Measurements from ENCODE around the gene ACIN1. TPM values are rescaled to one million over a fixed set of nuclear protein-coding genes. Genes with fewer than 3 reads are reported as not detected.

ACIN1 gene
- total and polyA plus RNA-seq, 9 of the 15 experiments (the other 6 are each of a cell fraction or from before 2014, with no cell fraction given), result 5.0 to 196 (median 129) TPM

GRCh38 chr14:23085458-23085857 is 9.5 kb downstream of the ACIN1 start (continued):
- TF ChIP-seq HMGXB4 (CRISPR knock-in tag; IDR thresholded peaks at IDR 0.05) (no peak), ZNF224 (CRISPR knock-in tag; IDR thresholded peaks at IDR 0.05) (no peak), ZBED1 (IDR thresholded peaks at IDR 0.05) (no peak), PTTG1 (tag; IDR thresholded peaks at IDR 0.05; ENCODE audit: low read depth) (no peak), STAT5A (IDR thresholded peaks at IDR 0.05; ENCODE audit: borderline replicate concordance, low read length) (no peak), CEBPG (CRISPR knock-in tag; IDR thresholded peaks at IDR 0.05) (no peak), CEBPG (tag; conservative IDR thresholded peaks at IDR 0.05 in 1 of 2, IDR thresholded peaks at IDR 0.05 in 1 of 2) (no peak)

- Histone ChIP-seq H3K4me2 (ENCODE audit: insufficient read depth, low read length) (no peak overlapping the region), H3K27me3 (ENCODE audit: control insufficient read depth in 2 of 2, insufficient read depth in 2 of 2, low read length in 2 of 2) (no peaks in the 10 kb centered on the region), H3K9me1 (ENCODE audit: control insufficient read depth, insufficient read depth, low read length) (no peaks in the 10 kb centered on the region), H3K4me3 (no peak overlapping the region), H4K20me1 (replicated peaks; ENCODE audit: control insufficient read depth, insufficient read depth, low read length) (no peaks in the 10 kb centered on the region), H3K27ac (ENCODE audit: extremely low read depth, low read depth, low read length) (no peak overlapping the region), H3K79me2 (ENCODE audit: control insufficient read depth, insufficient read depth, low read length) (peaks cover 11% of the 10 kb centered on the region; the same call in 2 of the 3 replicates), H3K9ac (ENCODE audit: insufficient read depth in 1 of 2, low read depth in 2 of 2, low read length in 2 of 2) (no peak overlapping the region), H3K9me3 (replicated peaks; ENCODE audit: control insufficient read depth, insufficient read depth, low read depth, low read length) (no peaks in the 10 kb centered on the region), H3K4me1 (replicated peaks in 1 of 2; ENCODE audit: control insufficient read depth in 2 of 2, insufficient read depth in 2 of 2, low read length in 2 of 2) (peaks cover 6 to 28% of the 10 kb centered on the region in 2 experiments; a peak in 3 of 5 replicates), H3K36me3 (ENCODE audit: control insufficient read depth, insufficient read depth, low read length) (peaks cover 99% of the 10 kb centered on the region), H2AFZ (ENCODE audit: low read depth, low read length) (no peak overlapping the region)
- TF ChIP-seq SLC30A9 (CRISPR knock-in tag; IDR thresholded peaks at IDR 0.05) (no peak), MTA1 (IDR thresholded peaks at IDR 0.05; ENCODE audit: borderline replicate concordance) (0 out of 2 replicates have a peak, but pooled peaks have one; percentile 55)
- ChIA-PET POLR2A (interaction anchor here (1.0 to 5.1 kb wide), 3 partner anchors 9 to 14 kb away, joined by 3 to 34 read pairs (median 7); partner anchors contain the start of genes ACIN1 and C14orf119), CTCF (ENCODE audit: low intra/inter-chr PET ratio) (no interaction called here)
- no peak for DNase-seq (ENCODE audit: extremely low read depth in 1 of 4, low spot score in 3 of 4)
- intact Hi-C loops (cut with micrococcal nuclease), result no loop called here
- in situ Hi-C loops (cut with MboI), result no loop called here
- no peak for FAIRE-seq
- 67% methylated on average over 1 of the region's 1 CpG for whole genome bisulfite sequencing (ENCODE audit: insufficient coverage, low coverage, missing lambda C conversion rate)
- no TSS peak for BruUV-seq (replicated peaks)
- no peak for ATAC-seq
Observed at GRCh38 chr14:23080474-23080873, 14.5 kb downstream of the ACIN1 start.

All from K562 (cell line).